Testis (tissue), 3 donors: ENCODE results near the gene RAPSN. TPM values are rescaled to one million over a fixed set of nuclear protein-coding genes. Genes with fewer than 3 reads are reported as not detected.
A peak's percentile ranks its signal among the peaks of the same experiment; 100 is the strongest.

Source experiments
- DNase-seq: peaks from one replicate; pipeline ENCODE4 v3.0.0-alpha.2; 2019
- H3K27ac ChIP-seq, 2 donors: fragments of 200-600 bp; sonication (generic); one replicate each; pipeline ENCODE4 v1.5.1; 2019
- H3K27me3 ChIP-seq: fragments of 200-600 bp; sonication (generic); one replicate; pipeline ENCODE4 v1.5.1; 2019
- H3K36me3 ChIP-seq: fragments of 200-600 bp; sonication (generic); one replicate; pipeline ENCODE4 v1.5.1; 2017; ENCODE audit warnings: low read depth; ENCODE audit errors: missing control alignments
- H3K4me1 ChIP-seq: fragments of 200-600 bp; sonication (generic); one replicate; pipeline ENCODE4 v1.5.1; 2019
- H3K4me3 ChIP-seq, 2 donors: fragments of 200-600 bp; sonication (generic); one replicate each; pipeline ENCODE4 v1.5.1; 2017 to 2019
- H3K9me3 ChIP-seq: fragments of 200-600 bp; sonication (generic); one replicate; pipeline ENCODE4 v1.5.1; 2017
- CTCF ChIP-seq, 3 experiments: fragments of 450-650 bp in 2 of 3; fragments of 200-600 bp in 1 of 3; sonication (generic) in 1 of 3; IDR thresholded peaks; one replicate each; pipeline ENCODE4 v1.5.1; 2016 to 2019; ENCODE audit warnings: antibody characterized with exemption in 3 of 3, mild to moderate bottlenecking in 2 of 3, moderate library complexity in 1 of 3
- POLR2A ChIP-seq: fragments of 450-650 bp; IDR thresholded peaks from one replicate; pipeline ENCODE4 v1.6.1; 2017; ENCODE audit warnings: antibody characterized with exemption, mild to moderate bottlenecking, moderate library complexity
- WGBS, 2 donors: methylation state at CpG; one replicate each; pipeline ENCODE4 v1.1.5; 2018; 5-methylcytosine and 5-hydroxymethylcytosine counted together
- intact Hi-C: fragments of 100-400 bp; cut with DNase I; formaldehyde crosslinking; loops from one replicate; pipeline ENCODE4 v1.15.1; 2023; ENCODE audit warnings: low total_unique reads
- polyA plus RNA-seq: library from polyadenylated mRNA; stranded (reverse); fragments of 350-450 nt; fragmentation: Illumina TruSeq; extraction: RNeasy Lipid Tissue Mini Kit (QIAGEN cat#74804); gene quantifications from one replicate; pipeline ENCODE4 v1.2.3, GENCODE V29; 2014; ENCODE audit warnings: low read depth, low replicate concordance; ENCODE audit not compliant: insufficient read depth
- total RNA-seq, 2 donors: library from RNA; depleted of rRNA; stranded (reverse); fragments of >200 nt; gene quantifications; one replicate each; pipeline ENCODE4 v1.2.3, GENCODE V29; 2016

Gene RAPSN
- total and polyA plus RNA-seq, 3 donors from 2014 or later: 0.19 to 0.65 (median 0.63) TPM

- Histone ChIP-seq H3K4me1 (peaks cover 17% of the 10 kb centered on the region), H3K9me3 (no peaks in the 10 kb centered on the region), H3K27me3 (no peaks in the 10 kb centered on the region), H3K27ac (peak overlapping the region in 1 of 2 donors; percentile 60), H3K4me3 (no peak overlapping the region), H3K36me3 (no peaks in the 10 kb centered on the region)
- intact Hi-C loops: no loop called here
- peak; percentile 71 for DNase-seq
- WGBS, 2 donors: 55 to 66% methylated on average over 7 of the region's 7 CpGs
- TF ChIP-seq POLR2A: no peak
- TF ChIP-seq CTCF (IDR thresholded peaks at IDR 0.05): no peak
Measured at GRCh38 chr11:47434011-47434786, 14.7 kb downstream of the RAPSN start.

- no peak overlapping the region for H3K27ac ChIP-seq
- intact Hi-C loops: no loop called here
- peaks cover 17% of the 10 kb centered on the region for H3K4me1 ChIP-seq
- H3K4me3 ChIP-seq: no peak overlapping the region
- TF ChIP-seq POLR2A: no peak
- no peak for TF ChIP-seq CTCF (IDR thresholded peaks at IDR 0.05)
- H3K36me3 ChIP-seq: no peaks in the 10 kb centered on the region
- WGBS, 2 donors: 75 to 79% methylated on average over 3 of the region's 3 CpGs
- H3K27me3 ChIP-seq: no peaks in the 10 kb centered on the region
- no peak for DNase-seq
- H3K9me3 ChIP-seq: no peaks in the 10 kb centered on the region
Measured at GRCh38 chr11:47433157-47433556, 15.8 kb downstream of the RAPSN start.

- Histone ChIP-seq H3K4me1 (peaks cover 10% of the 10 kb centered on the region), H3K4me3 (no peak overlapping the region), H3K9me3 (no peaks in the 10 kb centered on the region), H3K36me3 (no peaks in the 10 kb centered on the region), H3K27me3 (no peaks in the 10 kb centered on the region), H3K27ac (no peak overlapping the region)
- no peak for TF ChIP-seq CTCF (IDR thresholded peaks at IDR 0.05)
- no peak for TF ChIP-seq POLR2A
- no peak for DNase-seq
- WGBS, 2 donors: 90 to 91% methylated on average over 9 of the region's 9 CpGs
- intact Hi-C loops: no loop called here
Measured at GRCh38 chr11:47431356-47432083, 17.4 kb downstream of the RAPSN start.

GRCh38 chr11:47430524-47430923 is 18.4 kb downstream of the RAPSN start:
- H3K4me1 ChIP-seq: peaks cover 11% of the 10 kb centered on the region
- TF ChIP-seq POLR2A: no peak
- no peak for TF ChIP-seq CTCF (IDR thresholded peaks at IDR 0.05)
- 73 to 81% methylated on average over 5 of the region's 5 CpGs for WGBS, 2 donors
- H3K27ac ChIP-seq: no peak overlapping the region
- no peaks in the 10 kb centered on the region for H3K36me3 ChIP-seq
- H3K9me3 ChIP-seq: no peaks in the 10 kb centered on the region
- intact Hi-C loops: no loop called here
- DNase-seq: no peak
- no peaks in the 10 kb centered on the region for H3K27me3 ChIP-seq
- H3K4me3 ChIP-seq: no peak overlapping the region
